Hepatocyte (in vitro differentiated cells): Measurements from ENCODE around the gene TMCC3. TPM values are rescaled to one million over a fixed set of nuclear protein-coding genes. Genes with fewer than 3 reads are reported as not detected.

ENCODE experiments used
- DNase-seq: peaks from one replicate; pipeline ENCODE4 v3.0.0-alpha.2; 2016; ENCODE audit warnings: low spot score
- H2AFZ ChIP-seq: fragments of 200-600 bp; sonication (generic); 2 replicates; pipeline ENCODE4 v1.6.0; 2016; ENCODE audit warnings: antibody characterized with exemption, mild to moderate bottlenecking
- H3K27ac ChIP-seq: fragments of 200-600 bp; sonication (generic); 2 replicates; pipeline ENCODE4 v1.5.1; 2016; ENCODE audit warnings: mild to moderate bottlenecking
- H3K27me3 ChIP-seq: fragments of 200-600 bp; sonication (generic); 2 replicates; pipeline ENCODE4 v1.6.1; 2016
- H3K36me3 ChIP-seq: fragments of 200-600 bp; sonication (generic); replicated peaks from 2 replicates; pipeline ENCODE4 v1.5.1; 2016; ENCODE audit warnings: low read depth; ENCODE audit not compliant: insufficient read depth
- H3K4me1 ChIP-seq: fragments of 200-600 bp; sonication (generic); 2 replicates; pipeline ENCODE4 v1.5.1; 2016; ENCODE audit warnings: mild to moderate bottlenecking, moderate library complexity; ENCODE audit not compliant: insufficient read depth
- H3K4me2 ChIP-seq: fragments of 200-600 bp; sonication (generic); 2 replicates; pipeline ENCODE4 v1.6.0; 2016
- H3K4me3 ChIP-seq: fragments of 200-600 bp; sonication (generic); 2 replicates; pipeline ENCODE4 v1.5.1; 2016; ENCODE audit warnings: mild to moderate bottlenecking
- H3K79me2 ChIP-seq: fragments of 200-600 bp; sonication (generic); 2 replicates; pipeline ENCODE4 v1.6.0; 2017; ENCODE audit warnings: mild to moderate bottlenecking
- H3K9me2 ChIP-seq: fragments of 200-600 bp; sonication (generic); replicated peaks from 2 replicates; pipeline ENCODE4 v1.6.0; 2017; ENCODE audit warnings: mild to moderate bottlenecking; ENCODE audit not compliant: insufficient read depth
- H3K9me3 ChIP-seq: fragments of 200-600 bp; sonication (generic); 2 replicates; pipeline ENCODE4 v1.5.1; 2016; ENCODE audit warnings: low read depth, mild to moderate bottlenecking
- H4K20me1 ChIP-seq: fragments of 200-600 bp; sonication (generic); 2 replicates; pipeline ENCODE4 v1.6.0; 2016; ENCODE audit warnings: mild to moderate bottlenecking; ENCODE audit not compliant: insufficient read depth, poor library complexity, severe bottlenecking
- CTCF ChIP-seq: fragments of 200-600 bp; sonication (generic); IDR thresholded peaks from 2 replicates; pipeline ENCODE4 v1.5.1; 2016; ENCODE audit warnings: antibody characterized with exemption, mild to moderate bottlenecking; ENCODE audit not compliant: poor library complexity
- EZH2 ChIP-seq: fragments of 200-600 bp; sonication (generic); IDR thresholded peaks from 2 replicates; pipeline ENCODE4 v1.6.1; 2016; ENCODE audit warnings: antibody characterized with exemption, mild to moderate bottlenecking, borderline replicate concordance
- EZH2phosphoT487 ChIP-seq: fragments of 200-600 bp; sonication (generic); IDR thresholded peaks from one replicate; pipeline ENCODE4 v1.6.1; 2018; ENCODE audit warnings: antibody characterized with exemption, mild to moderate bottlenecking, low read depth, moderate library complexity; ENCODE audit not compliant: unreplicated experiment, severe bottlenecking
- WGBS: methylation state at CpG from one replicate; pipeline ENCODE4 v1.1.6; 2016; ENCODE audit warnings: low lambda C conversion rate; ENCODE audit errors: missing lambda C conversion rate; 5-methylcytosine and 5-hydroxymethylcytosine counted together
- polyA plus RNA-seq: library from polyadenylated mRNA; unstranded; fragments of >200 nt; fragmentation: Nextera tagmentation; extraction: Ambion mirVana; gene quantifications from 2 replicates; pipeline ENCODE4 v1.2.1, GENCODE V29; 2016
- total RNA-seq: library from RNA; depleted of rRNA; stranded (reverse); fragments of >200 nt; gene quantifications from 2 replicates; pipeline ENCODE4 v1.2.3, GENCODE V29; 2014

The TMCC3 gene
- total and polyA plus RNA-seq, 2 experiments from 2014 or later = 4.0 to 7.8 TPM

- no peaks in the 10 kb centered on the region for H4K20me1 ChIP-seq
- no peaks in the 10 kb centered on the region for H3K27me3 ChIP-seq
- H3K4me1 ChIP-seq = peaks cover 10% of the 10 kb centered on the region
- H2AFZ ChIP-seq = no peak overlapping the region
- no peak for DNase-seq
- H3K9me3 ChIP-seq = no peaks in the 10 kb centered on the region
- H3K4me2 ChIP-seq = no peak overlapping the region
- H3K36me3 ChIP-seq = no peaks in the 10 kb centered on the region
- H3K4me3 ChIP-seq = no peak overlapping the region
- no peak overlapping the region for H3K27ac ChIP-seq
- WGBS = 81% methylated on average over 3 of the region's 3 CpGs
- H3K9me2 ChIP-seq = no peaks in the 10 kb centered on the region
- H3K79me2 ChIP-seq = no peaks in the 10 kb centered on the region
- TF ChIP-seq EZH2phosphoT487 (no peak), EZH2 (no peak), CTCF (no peak)
These were observed 94.7 kb downstream of the TMCC3 start for GRCh38 chr12:94555687-94556086.

- WGBS = 93% methylated on average over 15 of the region's 15 CpGs
- H2AFZ ChIP-seq = no peak overlapping the region
- H3K9me2 ChIP-seq = no peaks in the 10 kb centered on the region
- H3K4me3 ChIP-seq = no peak overlapping the region
- peaks cover 7% of the 10 kb centered on the region for H3K4me1 ChIP-seq
- H3K4me2 ChIP-seq = no peak overlapping the region
- no peaks in the 10 kb centered on the region for H4K20me1 ChIP-seq
- no peak for DNase-seq
- H3K36me3 ChIP-seq = no peaks in the 10 kb centered on the region
- no peaks in the 10 kb centered on the region for H3K27me3 ChIP-seq
- no peaks in the 10 kb centered on the region for H3K79me2 ChIP-seq
- no peaks in the 10 kb centered on the region for H3K9me3 ChIP-seq
- TF ChIP-seq CTCF (no peak), EZH2 (no peak), EZH2phosphoT487 (no peak)
- no peak overlapping the region for H3K27ac ChIP-seq
These were observed 96.5 kb downstream of the TMCC3 start for GRCh38 chr12:94553875-94554274.

- 60% methylated on average over 6 of the region's 6 CpGs for WGBS
- no peak overlapping the region for H3K4me2 ChIP-seq
- no peak overlapping the region for H2AFZ ChIP-seq
- H3K27me3 ChIP-seq = no peaks in the 10 kb centered on the region
- H3K36me3 ChIP-seq = no peaks in the 10 kb centered on the region
- H3K4me3 ChIP-seq = no peak overlapping the region
- no peak for DNase-seq
- TF ChIP-seq EZH2 (no peak), CTCF (no peak), EZH2phosphoT487 (no peak)
- no peak overlapping the region for H3K27ac ChIP-seq
- peaks cover under 1% of the 10 kb centered on the region for H3K4me1 ChIP-seq
- H3K9me3 ChIP-seq = no peaks in the 10 kb centered on the region
- H3K79me2 ChIP-seq = no peaks in the 10 kb centered on the region
- H4K20me1 ChIP-seq = no peaks in the 10 kb centered on the region
- H3K9me2 ChIP-seq = no peaks in the 10 kb centered on the region
These were observed 97.2 kb downstream of the TMCC3 start for GRCh38 chr12:94553130-94553519.

GRCh38 chr12:94551810-94552209 lies 98.5 kb downstream of the TMCC3 start:
- 75% methylated on average over 4 of the region's 4 CpGs for WGBS
- H3K36me3 ChIP-seq = no peaks in the 10 kb centered on the region
- no peaks in the 10 kb centered on the region for H3K9me2 ChIP-seq
- no peaks in the 10 kb centered on the region for H3K9me3 ChIP-seq
- no peaks in the 10 kb centered on the region for H3K4me1 ChIP-seq
- H4K20me1 ChIP-seq = no peaks in the 10 kb centered on the region
- no peak overlapping the region for H3K4me2 ChIP-seq
- no peak for DNase-seq
- H3K79me2 ChIP-seq = no peaks in the 10 kb centered on the region
- H2AFZ ChIP-seq = no peak overlapping the region
- H3K27me3 ChIP-seq = no peaks in the 10 kb centered on the region
- no peak overlapping the region for H3K4me3 ChIP-seq
- H3K27ac ChIP-seq = no peak overlapping the region
- no peak for TF ChIP-seq CTCF
- TF ChIP-seq EZH2phosphoT487 = no peak
- TF ChIP-seq EZH2 = no peak
